SJCRH30 (cell line): ENCODE data around the gene CD81. TPM values are rescaled to one million over a fixed set of nuclear protein-coding genes. Genes with fewer than 3 reads are reported as not detected.
"Not testable (repeated sequence)": the region's sequence is repeated elsewhere in the genome, so short reads cannot be mapped to it uniquely, and the experiment has no call there.

Experiments used
- DNase-seq, 2 experiments: peaks; one replicate each; pipeline ENCODE4 v3.0.0-alpha.2; 2015 to 2020
- H3K27ac ChIP-seq: fragments of 250-450 bp; sonication (Bioruptor Pico); 2 replicates; pipeline ENCODE4 v1.5.1; 2020; ENCODE audit warnings: mild to moderate bottlenecking, moderate library complexity
- H3K27me3 ChIP-seq: fragments of 250-450 bp; sonication (Bioruptor Pico); 2 replicates; pipeline ENCODE4 v1.5.1; 2020; ENCODE audit warnings: mild to moderate bottlenecking, moderate library complexity
- H3K36me3 ChIP-seq: fragments of 250-450 bp; sonication (Bioruptor Pico); 2 replicates; pipeline ENCODE4 v1.5.1; 2020; ENCODE audit warnings: mild to moderate bottlenecking, moderate library complexity
- H3K4me1 ChIP-seq: fragments of 250-450 bp; sonication (Bioruptor Pico); 2 replicates; pipeline ENCODE4 v1.5.1; 2020; ENCODE audit warnings: mild to moderate bottlenecking, moderate library complexity
- H3K4me3 ChIP-seq: fragments of 250-450 bp; sonication (Bioruptor Pico); 2 replicates; pipeline ENCODE4 v1.5.1; 2020; ENCODE audit warnings: mild to moderate bottlenecking, moderate library complexity
- H3K9me3 ChIP-seq: fragments of 250-450 bp; sonication (Bioruptor Pico); replicated peaks from 2 replicates; pipeline ENCODE4 v1.5.1; 2020; ENCODE audit warnings: mild to moderate bottlenecking, moderate library complexity
- total RNA-seq: library from RNA; depleted of rRNA; stranded (reverse); fragments of >200 nt; shearing (Covaris generic); gene quantifications from 2 replicates; pipeline ENCODE4 v1.2.3, GENCODE V29; 2014

CD81 gene
- total RNA-seq, 1 experiment from 2014 or later = 95.3 TPM

DNA sequence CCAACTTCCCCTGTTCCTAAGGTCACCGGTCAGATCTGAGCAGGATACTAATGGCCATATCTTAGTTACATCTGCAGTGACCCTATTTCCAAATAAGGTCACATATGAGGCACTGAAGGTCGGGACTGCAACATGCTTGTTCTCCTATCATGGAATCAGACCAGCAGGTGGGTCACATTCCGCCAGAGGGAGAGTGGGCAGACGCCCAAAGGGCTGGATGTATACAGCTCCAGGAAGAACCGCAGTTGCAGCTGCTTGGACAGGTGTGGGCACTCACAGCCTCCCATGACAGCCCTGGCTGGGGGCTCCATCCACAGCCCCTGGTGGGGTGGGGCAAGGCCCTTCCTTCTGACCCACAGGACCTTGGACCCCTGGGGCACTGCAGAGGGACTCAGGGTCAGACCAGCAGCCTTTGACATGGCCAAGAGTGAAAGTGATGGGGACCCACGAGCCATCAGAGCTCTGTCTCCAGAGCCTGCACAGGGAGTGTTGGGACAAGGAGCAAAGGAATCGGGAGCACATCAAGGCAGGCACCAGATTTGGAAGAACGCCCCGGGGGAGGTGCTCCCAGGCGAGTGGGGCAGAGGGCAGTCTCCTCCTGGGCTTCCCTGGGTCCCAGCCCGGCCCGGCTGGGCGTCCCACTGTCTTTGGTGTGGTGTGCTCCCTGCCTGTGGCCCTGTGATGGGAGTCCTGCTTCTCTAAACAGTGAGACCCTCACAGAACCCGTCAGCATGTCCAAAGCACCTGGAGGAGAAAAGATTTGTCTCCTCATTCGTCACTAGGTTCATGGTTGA lies 13.3 kb upstream of the CD81 start:
- no peaks in the 10 kb centered on the region for H3K36me3 ChIP-seq
- H3K9me3 ChIP-seq = no peaks in the 10 kb centered on the region
- DNase-seq = no peak
- no peak overlapping the region for H3K4me3 ChIP-seq
- no peak overlapping the region for H3K27ac ChIP-seq
- H3K27me3 ChIP-seq = no peaks in the 10 kb centered on the region
- H3K4me1 ChIP-seq = peaks cover 3% of the 10 kb centered on the region; the same call in 1 of the 2 replicates

DNA sequence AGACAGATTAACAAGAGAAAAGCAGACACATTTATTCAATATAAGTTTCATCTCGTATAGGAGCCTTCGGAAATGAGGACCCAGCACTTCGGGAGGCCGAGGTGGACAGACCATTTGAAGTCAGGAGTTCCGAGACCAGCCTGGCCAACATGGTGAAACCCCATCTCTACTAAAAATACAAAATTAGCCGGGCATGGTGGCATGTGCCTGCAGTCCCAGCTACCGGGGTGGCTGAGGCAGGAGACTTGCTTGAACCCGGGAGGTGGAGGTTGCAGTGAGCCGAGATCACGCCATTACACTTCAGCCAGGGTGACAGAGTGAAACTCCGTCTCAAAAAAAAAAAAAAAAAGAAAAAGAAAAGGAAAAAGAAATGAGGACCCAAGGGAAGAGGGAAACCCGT lies 12.7 kb upstream of the CD81 start:
- not testable (repeated sequence) for H3K9me3 ChIP-seq, H3K27me3 ChIP-seq, H3K4me3 ChIP-seq, H3K27ac ChIP-seq, H3K4me1 ChIP-seq, H3K36me3 ChIP-seq, DNase-seq

GRCh38 chr11:2365571-2366210 lies 11.4 kb upstream of the CD81 start:
- no peaks in the 10 kb centered on the region for H3K4me1 ChIP-seq
- DNase-seq = no peak
- H3K9me3 ChIP-seq = no peaks in the 10 kb centered on the region
- no peak overlapping the region for H3K4me3 ChIP-seq
- no peak overlapping the region for H3K27ac ChIP-seq
- H3K27me3 ChIP-seq = no peaks in the 10 kb centered on the region
- H3K36me3 ChIP-seq = no peaks in the 10 kb centered on the region

DNA sequence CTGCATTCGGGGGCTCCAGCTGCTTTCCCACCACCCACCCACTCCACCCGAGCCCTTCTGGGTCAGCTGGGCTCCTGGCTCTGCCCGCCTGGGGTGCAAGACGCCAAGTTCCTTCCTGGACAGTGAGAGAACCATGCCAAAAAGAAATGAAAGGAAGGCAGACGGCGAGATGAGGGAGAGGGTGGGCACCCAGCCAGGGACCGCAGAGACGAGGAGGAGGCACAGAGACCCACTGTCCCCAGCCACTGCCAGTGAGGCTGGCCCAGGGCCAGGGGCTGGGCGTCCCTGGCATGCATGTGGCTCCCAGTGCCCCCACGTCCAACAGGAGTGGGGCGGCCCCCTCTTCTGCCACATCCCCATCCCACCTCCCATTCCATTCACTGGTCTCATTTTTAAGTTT lies 10.8 kb upstream of the CD81 start:
- H3K27ac ChIP-seq = no peak overlapping the region

DNA sequence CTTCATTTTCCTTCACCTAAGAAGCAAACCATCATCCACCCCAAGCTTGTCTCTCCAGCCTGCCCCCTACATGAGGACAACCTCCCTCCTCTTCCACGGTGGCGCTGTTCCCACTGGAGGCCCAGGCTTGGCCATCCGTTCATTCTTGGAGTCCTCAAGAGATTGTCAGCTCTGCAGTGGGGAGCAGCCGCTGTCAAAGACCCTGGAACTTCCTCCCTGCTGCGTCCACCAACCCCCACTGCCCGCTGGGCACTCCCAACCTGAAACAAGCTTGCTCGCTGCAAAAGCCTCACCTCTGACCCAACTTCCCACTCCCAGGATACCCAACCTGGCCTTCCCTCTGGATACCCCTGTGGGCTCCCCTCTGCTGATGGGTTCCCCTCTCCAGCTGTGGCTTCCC lies 10.4 kb upstream of the CD81 start:
- Histone ChIP-seq H3K4me3 (no peak overlapping the region), H3K27ac (no peak overlapping the region), H3K36me3 (no peaks in the 10 kb centered on the region), H3K9me3 (no peaks in the 10 kb centered on the region), H3K27me3 (no peaks in the 10 kb centered on the region), H3K4me1 (no peaks in the 10 kb centered on the region)
- DNase-seq = no peak

More for the DNA sequence above, 10.8 kb upstream of the CD81 start:
- Histone ChIP-seq H3K27me3 (no peaks in the 10 kb centered on the region), H3K4me1 (no peaks in the 10 kb centered on the region), H3K4me3 (no peak overlapping the region), H3K9me3 (no peaks in the 10 kb centered on the region), H3K36me3 (no peaks in the 10 kb centered on the region)
- no peak for DNase-seq

GRCh38 chr11:2367266-2368160 lies 9.6 kb upstream of the CD81 start:
- Histone ChIP-seq H3K9me3 (no peaks in the 10 kb centered on the region), H3K36me3 (no peaks in the 10 kb centered on the region), H3K4me1 (no peaks in the 10 kb centered on the region), H3K27me3 (no peaks in the 10 kb centered on the region), H3K27ac (no peak overlapping the region), H3K4me3 (no peak overlapping the region)
- DNase-seq = no peak

DNA sequence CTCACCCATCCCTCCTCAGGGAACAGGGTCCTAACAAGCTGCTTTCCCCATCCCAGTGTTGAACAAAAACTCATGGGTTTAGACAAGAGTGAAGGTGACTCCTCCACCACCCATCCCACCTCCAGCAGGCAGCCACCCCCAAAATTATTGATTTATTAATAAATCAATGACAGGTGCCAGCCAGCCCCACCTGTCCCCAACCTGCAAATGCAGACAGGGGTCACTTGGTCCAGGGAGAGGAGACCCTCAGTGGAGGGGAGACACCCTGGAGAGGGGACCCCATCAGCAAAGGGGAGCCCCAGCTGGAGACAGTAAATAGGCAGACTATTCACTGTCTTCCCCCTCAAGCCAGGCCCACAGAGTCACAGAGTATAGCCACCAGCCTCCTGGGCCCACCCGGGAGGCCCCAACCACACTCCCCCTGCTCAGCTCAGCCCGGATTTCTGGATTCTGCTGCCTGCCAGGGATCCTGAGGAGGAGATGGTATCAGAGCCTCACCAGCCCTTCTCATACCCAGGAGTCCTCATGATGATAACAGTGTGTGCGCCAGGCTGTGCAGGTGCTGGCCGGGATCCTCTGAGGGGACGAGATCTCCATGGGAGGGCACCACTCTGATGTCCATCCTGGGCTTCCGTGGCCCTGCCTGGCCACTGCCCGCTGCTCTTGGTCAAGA lies 8.8 kb upstream of the CD81 start:
- H3K27ac ChIP-seq = no peak overlapping the region
- no peak overlapping the region for H3K4me3 ChIP-seq
- H3K4me1 ChIP-seq = no peaks in the 10 kb centered on the region
- no peak for DNase-seq
- no peaks in the 10 kb centered on the region for H3K36me3 ChIP-seq
- H3K9me3 ChIP-seq = no peaks in the 10 kb centered on the region
- no peaks in the 10 kb centered on the region for H3K27me3 ChIP-seq

GRCh38 chr11:2368851-2369180 lies 8.3 kb upstream of the CD81 start:
- Histone ChIP-seq H3K9me3 (no peaks in the 10 kb centered on the region), H3K4me1 (no peaks in the 10 kb centered on the region), H3K27me3 (no peaks in the 10 kb centered on the region), H3K4me3 (no peak overlapping the region), H3K27ac (no peak overlapping the region), H3K36me3 (no peaks in the 10 kb centered on the region)
- DNase-seq = no peak

- Histone ChIP-seq H3K9me3 (no peaks in the 10 kb centered on the region), H3K4me3 (no peak overlapping the region), H3K4me1 (no peaks in the 10 kb centered on the region), H3K36me3 (no peaks in the 10 kb centered on the region), H3K27me3 (no peaks in the 10 kb centered on the region), H3K27ac (no peak overlapping the region)
- no peak for DNase-seq
Observed at GRCh38 chr11:2369320-2369719, 7.8 kb upstream of the CD81 start.

- Histone ChIP-seq H3K4me1 (no peaks in the 10 kb centered on the region), H3K27ac (no peak overlapping the region), H3K9me3 (no peaks in the 10 kb centered on the region), H3K36me3 (no peaks in the 10 kb centered on the region), H3K27me3 (no peaks in the 10 kb centered on the region), H3K4me3 (no peak overlapping the region)
- DNase-seq = no peak
Observed at GRCh38 chr11:2369896-2370295, 7.2 kb upstream of the CD81 start.

- Histone ChIP-seq H3K27ac (no peak overlapping the region), H3K4me1 (no peaks in the 10 kb centered on the region), H3K4me3 (no peak overlapping the region), H3K27me3 (no peaks in the 10 kb centered on the region), H3K9me3 (no peaks in the 10 kb centered on the region), H3K36me3 (no peaks in the 10 kb centered on the region)
- DNase-seq = no peak
Observed at GRCh38 chr11:2374456-2375201, 2.5 kb upstream of the CD81 start.

DNA sequence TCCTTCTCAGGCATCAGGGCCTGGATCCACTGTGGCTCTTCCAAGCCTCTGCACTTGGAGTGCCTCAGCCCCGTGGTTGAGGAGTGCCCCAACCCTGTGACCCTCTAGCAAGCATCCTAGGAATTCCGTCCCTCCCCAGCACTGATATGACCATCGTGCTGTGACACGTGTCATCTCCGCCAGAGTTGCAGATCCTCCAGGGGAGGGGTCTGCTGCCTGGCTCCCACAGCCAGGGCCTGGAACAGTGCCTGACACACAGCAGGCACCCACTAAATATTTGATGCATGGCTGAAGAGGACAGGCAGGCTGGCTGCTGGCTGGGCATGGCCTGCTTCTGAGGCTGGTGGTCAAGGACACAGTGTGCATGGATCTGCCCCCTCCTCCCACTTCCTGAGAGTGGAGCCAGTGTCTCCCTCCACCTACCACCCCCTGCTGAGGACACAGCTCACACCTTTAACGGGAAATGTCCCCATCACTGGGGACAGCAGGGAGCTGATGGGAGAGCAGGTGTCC lies 1.7 kb upstream of the CD81 start:
- Histone ChIP-seq H3K9me3 (no peaks in the 10 kb centered on the region), H3K4me1 (no peaks in the 10 kb centered on the region), H3K4me3 (no peak overlapping the region), H3K27me3 (no peaks in the 10 kb centered on the region), H3K27ac (no peak overlapping the region), H3K36me3 (no peaks in the 10 kb centered on the region)
- no peak for DNase-seq

DNA sequence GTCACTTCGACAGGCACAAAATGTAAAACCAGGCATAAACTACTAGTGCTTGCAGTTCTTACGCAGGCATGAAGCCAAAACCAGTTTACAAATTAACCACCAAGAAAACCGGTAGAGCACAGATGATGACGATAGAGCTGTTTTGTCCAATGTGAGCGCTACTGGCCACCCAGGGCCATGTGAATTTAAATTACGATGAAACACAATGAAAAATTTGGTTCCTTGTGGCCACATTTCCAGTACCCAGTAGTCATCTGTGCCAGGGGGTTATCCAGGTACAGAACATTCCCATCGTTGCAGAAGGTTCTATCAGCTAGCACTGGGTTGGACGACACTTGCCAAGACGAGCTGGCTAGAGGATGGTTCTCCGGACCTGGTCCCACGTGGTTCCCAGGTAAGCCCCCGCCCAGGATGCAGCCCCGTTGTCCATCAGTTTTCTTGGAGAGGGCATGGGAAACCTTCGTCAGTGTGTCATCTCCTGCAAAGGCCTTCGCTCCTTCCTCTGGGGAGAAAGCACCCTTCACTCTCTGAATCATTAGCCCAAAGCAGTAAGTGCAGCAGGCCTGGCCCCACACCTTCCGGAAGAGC lies 1.1 kb upstream of the CD81 start:
- H3K4me3 ChIP-seq = no peak overlapping the region

More for the DNA sequence above, 1.1 kb upstream of the CD81 start:
- Histone ChIP-seq H3K27ac (no peak overlapping the region), H3K9me3 (no peaks in the 10 kb centered on the region), H3K27me3 (no peaks in the 10 kb centered on the region), H3K36me3 (no peaks in the 10 kb centered on the region; the same call in 1 of the 2 replicates), H3K4me1 (no peaks in the 10 kb centered on the region)
- no peak for DNase-seq
